HL-60 (cell line): ENCODE results near the gene TMEM225B.

ENCODE experiments used
- DNase-seq, 2 experiments: peaks; one replicate each; pipeline ENCODE4 v3.0.0-alpha.2; 2010 to 2020; ENCODE audit warnings: low read depth in 1 of 2, low spot score in 1 of 2
- H3K27ac ChIP-seq: fragments of 250-450 bp; sonication (Bioruptor Pico); replicated peaks from 2 replicates; pipeline ENCODE4 v1.5.1; 2020; ENCODE audit warnings: mild to moderate bottlenecking, moderate library complexity
- H3K27me3 ChIP-seq: fragments of 250-450 bp; sonication (Bioruptor Pico); 2 replicates; pipeline ENCODE4 v1.5.1; 2021; ENCODE audit warnings: mild to moderate bottlenecking, moderate library complexity; ENCODE audit not compliant: insufficient read depth, poor library complexity, severe bottlenecking
- H3K4me3 ChIP-seq: replicated peaks from 2 replicates; pipeline ENCODE4 v1.5.1; 2011; ENCODE audit warnings: mild to moderate bottlenecking, control low read depth, low read length; ENCODE audit not compliant: insufficient read depth
- CTCF ChIP-seq: IDR thresholded peaks from one replicate; pipeline ENCODE4 v1.5.1; 2011; ENCODE audit warnings: low read length, control low read depth, inconsistent platforms; ENCODE audit not compliant: insufficient read depth
- GABPA ChIP-seq: IDR thresholded peaks from 2 replicates; pipeline ENCODE4 v1.6.1; 2012; ENCODE audit warnings: low read depth
- POLR2AphosphoS5 ChIP-seq: IDR thresholded peaks from 2 replicates; pipeline ENCODE4 v1.6.1; 2012; ENCODE audit warnings: low read depth
- REST ChIP-seq: IDR thresholded peaks from 2 replicates; pipeline ENCODE4 v1.6.1; 2012; ENCODE audit warnings: low read depth; ENCODE audit not compliant: insufficient replicate concordance
- SPI1 ChIP-seq: IDR thresholded peaks from 2 replicates; pipeline ENCODE4 v1.6.1; 2012; ENCODE audit warnings: low read depth, mild to moderate bottlenecking, borderline replicate concordance

Gene TMEM225B

GRCh38 chr7:99642027-99642426, 44.0 kb downstream of the TMEM225B start:
- Histone ChIP-seq H3K27me3 (no peaks in the 10 kb centered on the region), H3K4me3 (no peak overlapping the region), H3K27ac (0 out of 2 replicates have a peak overlapping the region, but pooled peaks have one; percentile 3)
- TF ChIP-seq CTCF = no peak
- peak; percentile 71 for TF ChIP-seq SPI1
- no peak for DNase-seq

- TF ChIP-seq CTCF (no peak), GABPA (no peak), REST (no peak), SPI1 (no peak), POLR2AphosphoS5 (no peak)
- Histone ChIP-seq H3K4me3 (no peak overlapping the region), H3K27me3 (no peaks in the 10 kb centered on the region), H3K27ac (no peak overlapping the region)
- no peak for DNase-seq
Observed at GRCh38 chr7:99643464-99643863, 45.4 kb downstream of the TMEM225B start.

GRCh38 chr7:99644431-99644830, 46.4 kb downstream of the TMEM225B start:
- Histone ChIP-seq H3K27ac (no peak overlapping the region), H3K27me3 (no peaks in the 10 kb centered on the region), H3K4me3 (no peak overlapping the region)
- DNase-seq = no peak
- TF ChIP-seq POLR2AphosphoS5 = no peak
- TF ChIP-seq SPI1 = no peak
- TF ChIP-seq CTCF = no peak
- TF ChIP-seq REST = no peak
- TF ChIP-seq GABPA = no peak

GRCh38 chr7:99645590-99645989, 47.5 kb downstream of the TMEM225B start:
- TF ChIP-seq GABPA (no peak), SPI1 (no peak), REST (no peak), POLR2AphosphoS5 (no peak), CTCF (no peak)
- no peak overlapping the region for H3K4me3 ChIP-seq
- no peak overlapping the region for H3K27ac ChIP-seq
- no peak for DNase-seq
- H3K27me3 ChIP-seq = no peaks in the 10 kb centered on the region
